Neural cell (in vitro differentiated cells): ENCODE measurements around the gene C1orf35.

Source experiments
- CTCF ChIP-seq: fragments of 450-650 bp; IDR thresholded peaks from 2 replicates; pipeline ENCODE4 v1.5.1; 2014; ENCODE audit warnings: antibody characterized with exemption, mild to moderate bottlenecking, moderate library complexity; ENCODE audit not compliant: poor library complexity, severe bottlenecking
- EP300 ChIP-seq: fragments of 450-650 bp; conservative IDR thresholded peaks from 2 replicates; pipeline ENCODE4 v1.6.1; 2014; ENCODE audit warnings: antibody characterized with exemption, mild to moderate bottlenecking, moderate library complexity; ENCODE audit not compliant: poor library complexity, severe bottlenecking
- EZH2 ChIP-seq: fragments of 200-600, 300-800 bp; shearing (Covaris generic), sonication (generic); IDR thresholded peaks from 2 replicates; pipeline ENCODE4 v1.6.1; 2014; ENCODE audit warnings: antibody characterized with exemption, low read length, borderline replicate concordance, mild to moderate bottlenecking; ENCODE audit not compliant: insufficient read depth, poor library complexity, severe bottlenecking
- MXI1 ChIP-seq: fragments of 450-650 bp; conservative IDR thresholded peaks from 2 replicates; pipeline ENCODE4 v1.6.1; 2014; ENCODE audit warnings: antibody characterized with exemption, mild to moderate bottlenecking; ENCODE audit not compliant: poor library complexity, severe bottlenecking
- POLR2AphosphoS5 ChIP-seq: IDR thresholded peaks from 2 replicates; pipeline ENCODE4 v1.6.1; 2012
- RAD21 ChIP-seq: fragments of 450-650 bp; conservative IDR thresholded peaks from 2 replicates; pipeline ENCODE4 v1.6.1; 2014; ENCODE audit warnings: antibody characterized with exemption, mild to moderate bottlenecking, moderate library complexity
- SMC3 ChIP-seq: fragments of 450-650 bp; conservative IDR thresholded peaks from 2 replicates; pipeline ENCODE4 v1.6.1; 2014; ENCODE audit warnings: antibody characterized with exemption, mild to moderate bottlenecking, moderate library complexity; ENCODE audit not compliant: poor library complexity
- TAF1 ChIP-seq: IDR thresholded peaks from 2 replicates; pipeline ENCODE4 v1.6.1; 2012; ENCODE audit warnings: low read depth
- TF ChIP-seq, protein P1 (sequence below): IDR thresholded peaks from 2 replicates; pipeline ENCODE4 v1.6.1; 2012; ENCODE audit warnings: borderline replicate concordance

DNA sequence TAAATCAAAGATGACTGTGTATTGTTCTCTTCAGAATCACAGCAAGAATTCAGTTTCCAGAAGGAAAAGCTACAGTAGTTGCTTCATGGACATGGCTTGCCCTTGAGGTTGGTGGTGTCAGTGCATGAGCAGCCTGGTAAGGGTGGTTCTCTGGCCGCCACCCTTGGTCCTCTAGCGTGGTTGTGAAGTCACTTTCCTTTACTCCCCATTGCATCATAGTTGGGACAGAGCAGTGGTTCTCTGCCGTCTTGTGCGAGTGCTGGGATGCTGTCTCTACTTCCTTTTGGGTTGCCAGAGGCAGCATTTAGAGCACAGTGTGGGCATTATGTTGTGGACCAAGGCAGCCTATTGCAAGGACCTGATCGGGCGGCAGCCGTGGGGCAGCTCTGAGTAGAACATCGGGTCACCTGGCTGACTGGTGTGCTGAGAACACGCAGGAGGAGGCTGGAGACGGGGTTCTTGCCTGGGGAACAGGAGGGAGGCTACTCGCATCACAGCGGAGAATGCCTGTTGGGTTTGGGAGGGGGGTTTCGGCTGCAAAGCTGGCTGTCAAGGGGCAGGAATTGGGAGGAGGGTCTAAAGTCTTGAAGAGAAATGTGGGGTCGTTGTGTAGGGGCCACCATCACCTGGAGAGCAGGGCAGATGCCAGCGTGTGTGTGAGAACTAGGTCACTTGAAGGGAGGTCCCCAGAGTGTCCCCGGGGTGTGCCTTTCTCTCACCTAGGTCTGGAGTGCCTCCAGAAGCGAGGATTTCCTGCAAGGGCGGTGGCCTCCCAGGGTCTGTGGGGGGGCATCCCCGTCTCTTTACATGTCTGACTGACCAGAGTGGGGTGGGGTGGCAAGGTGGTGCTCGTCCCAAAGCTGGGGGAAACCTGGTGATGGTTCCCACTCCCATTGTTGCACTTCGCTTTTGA is 14.3 kb downstream of the C1orf35 start:
- TF ChIP-seq CTCF (no peak), RAD21 (no peak), POLR2AphosphoS5 (no peak), EZH2 (no peak), TAF1 (no peak), MXI1 (no peak), EP300 (no peak), SMC3 (no peak)
- TF ChIP-seq, protein P1, sequence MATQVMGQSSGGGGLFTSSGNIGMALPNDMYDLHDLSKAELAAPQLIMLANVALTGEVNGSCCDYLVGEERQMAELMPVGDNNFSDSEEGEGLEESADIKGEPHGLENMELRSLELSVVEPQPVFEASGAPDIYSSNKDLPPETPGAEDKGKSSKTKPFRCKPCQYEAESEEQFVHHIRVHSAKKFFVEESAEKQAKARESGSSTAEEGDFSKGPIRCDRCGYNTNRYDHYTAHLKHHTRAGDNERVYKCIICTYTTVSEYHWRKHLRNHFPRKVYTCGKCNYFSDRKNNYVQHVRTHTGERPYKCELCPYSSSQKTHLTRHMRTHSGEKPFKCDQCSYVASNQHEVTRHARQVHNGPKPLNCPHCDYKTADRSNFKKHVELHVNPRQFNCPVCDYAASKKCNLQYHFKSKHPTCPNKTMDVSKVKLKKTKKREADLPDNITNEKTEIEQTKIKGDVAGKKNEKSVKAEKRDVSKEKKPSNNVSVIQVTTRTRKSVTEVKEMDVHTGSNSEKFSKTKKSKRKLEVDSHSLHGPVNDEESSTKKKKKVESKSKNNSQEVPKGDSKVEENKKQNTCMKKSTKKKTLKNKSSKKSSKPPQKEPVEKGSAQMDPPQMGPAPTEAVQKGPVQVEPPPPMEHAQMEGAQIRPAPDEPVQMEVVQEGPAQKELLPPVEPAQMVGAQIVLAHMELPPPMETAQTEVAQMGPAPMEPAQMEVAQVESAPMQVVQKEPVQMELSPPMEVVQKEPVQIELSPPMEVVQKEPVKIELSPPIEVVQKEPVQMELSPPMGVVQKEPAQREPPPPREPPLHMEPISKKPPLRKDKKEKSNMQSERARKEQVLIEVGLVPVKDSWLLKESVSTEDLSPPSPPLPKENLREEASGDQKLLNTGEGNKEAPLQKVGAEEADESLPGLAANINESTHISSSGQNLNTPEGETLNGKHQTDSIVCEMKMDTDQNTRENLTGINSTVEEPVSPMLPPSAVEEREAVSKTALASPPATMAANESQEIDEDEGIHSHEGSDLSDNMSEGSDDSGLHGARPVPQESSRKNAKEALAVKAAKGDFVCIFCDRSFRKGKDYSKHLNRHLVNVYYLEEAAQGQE, result no peak
